C4-2B (cell line): ENCODE measurements around the gene HOXB8.

Experiments used
- CTCF ChIP-seq: fragments of 450-650 bp; conservative IDR thresholded peaks from 2 replicates; pipeline ENCODE4 v1.5.1; 2017; ENCODE audit warnings: mild to moderate bottlenecking
- ZFX ChIP-seq: fragments of 450-650 bp; IDR thresholded peaks from 2 replicates; pipeline ENCODE4 v1.6.1; 2017

- TF ChIP-seq CTCF: no peak
- TF ChIP-seq ZFX: no peak
Observed at GRCh38 chr17:48642843-48643696, 28.0 kb upstream of the HOXB8 start.
